ENCODE data around the gene CRIP2. TPM values are rescaled to one million over a fixed set of nuclear protein-coding genes. Genes with fewer than 3 reads are reported as not detected.
A peak's percentile ranks its signal among the peaks of the same experiment; 100 is the strongest.

Gene CRIP2
- 10 to 100 TPM; 51.6 to 58.8 TPM for total RNA-seq
- total RNA-seq = 15.9 to 78.8 reads per million in 2 donors

DNA sequence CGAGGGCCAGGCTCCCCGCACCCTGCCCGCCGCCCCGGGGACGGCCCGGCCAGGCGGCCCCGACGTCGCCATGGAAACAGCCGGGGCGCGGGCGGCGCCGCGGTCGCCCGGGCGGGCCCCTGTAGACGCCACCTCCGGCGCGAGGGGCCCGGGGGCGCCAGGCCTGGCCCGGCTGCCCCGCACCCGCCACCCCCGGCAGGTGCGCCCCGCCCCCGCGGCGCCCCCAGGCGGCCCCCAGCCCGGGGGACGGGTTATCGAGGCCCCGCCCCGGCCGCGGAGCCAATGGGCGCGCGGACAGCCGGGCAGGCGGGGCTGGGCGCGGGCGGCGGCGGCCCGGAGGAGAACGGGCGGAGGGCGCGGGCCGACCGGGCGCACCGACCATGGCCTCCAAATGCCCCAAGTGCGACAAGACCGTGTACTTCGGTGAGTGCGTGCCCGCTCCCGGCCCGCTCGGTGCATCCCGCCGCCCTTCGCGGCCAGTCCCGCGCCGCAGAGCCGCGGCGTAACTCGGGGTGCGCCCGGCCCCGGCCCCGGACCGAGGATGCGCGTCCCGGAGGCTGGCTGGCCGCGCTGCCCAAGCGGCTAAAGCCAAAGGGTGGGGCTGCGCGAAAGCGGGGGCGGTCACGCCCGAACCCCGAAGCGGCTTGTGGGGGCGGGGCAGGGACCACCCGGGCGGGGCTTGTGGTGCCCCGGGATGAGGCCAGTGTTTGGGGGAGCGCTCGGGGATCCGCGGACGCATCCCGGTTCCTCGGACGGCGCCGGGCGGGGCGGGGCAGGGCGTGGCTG, at the start of gene CRIP2:
Gene CRIP2, plus strand, starts transcription at position 339 of the 786 bp plus-strand sequence. Its CDS starts 42 bp downstream, at position 381.
- H3K27me3 Mint-ChIP-seq = no peaks in the 10 kb centered on the region
- no peaks in the 10 kb centered on the region for H3K9me3 ChIP-seq (ENCODE audit: control insufficient read depth, low read length, poor library complexity, severe bottlenecking)
- H3K4me1 Mint-ChIP-seq = peaks cover 7% of the 10 kb centered on the region
- H3K4me3 Mint-ChIP-seq = peak within 1 kb of the TSS; percentile 83
- peaks cover 2% of the 10 kb centered on the region for H3K36me3 Mint-ChIP-seq (ENCODE audit: low read depth)
- ATAC-seq (peak; percentile 52), DNase-seq (peak; percentile 54 to 77 (median 76))
- H3K27ac Mint-ChIP-seq = peak within 1 kb of the TSS; percentile 49

DNA sequence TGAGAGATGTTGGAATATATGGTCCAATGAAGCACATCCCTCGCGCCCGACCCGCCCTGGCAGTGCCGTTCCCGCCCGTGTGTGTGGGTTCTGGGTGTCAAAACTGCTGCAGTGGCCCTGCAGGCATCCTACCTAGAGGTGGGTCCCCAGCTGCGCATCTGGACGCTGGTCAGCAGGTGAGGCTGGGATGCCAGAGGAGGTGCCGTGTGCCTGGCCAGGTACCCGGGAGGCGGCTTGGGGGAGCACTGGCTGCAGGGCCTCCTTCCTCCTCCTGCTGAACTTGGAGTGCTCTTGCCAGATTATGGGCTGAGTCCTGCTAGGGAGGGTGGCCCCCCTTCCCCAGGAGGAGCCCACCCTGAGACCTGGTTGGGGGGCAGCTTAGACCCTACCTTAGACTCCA, 49.8 kb upstream of the CRIP2 start:
- no peak overlapping the region for H3K27ac Mint-ChIP-seq
- DNase-seq (no peak), ATAC-seq (no peak)
- no peak overlapping the region for H3K4me3 Mint-ChIP-seq
- H3K9me3 ChIP-seq (ENCODE audit: control insufficient read depth, low read length, poor library complexity, severe bottlenecking) = no peaks in the 10 kb centered on the region
- H3K27me3 Mint-ChIP-seq = no peaks in the 10 kb centered on the region
- peaks cover 3% of the 10 kb centered on the region for H3K36me3 Mint-ChIP-seq (ENCODE audit: low read depth)
- H3K4me1 Mint-ChIP-seq = peaks cover 23% of the 10 kb centered on the region

GRCh38 chr14:105425823-105426247, 48.8 kb upstream of the CRIP2 start:
- no peaks in the 10 kb centered on the region for H3K27me3 Mint-ChIP-seq
- peaks cover 21% of the 10 kb centered on the region for H3K4me1 Mint-ChIP-seq
- no peaks in the 10 kb centered on the region for H3K9me3 ChIP-seq (ENCODE audit: control insufficient read depth, low read length, poor library complexity, severe bottlenecking)
- H3K27ac Mint-ChIP-seq = no peak overlapping the region
- H3K36me3 Mint-ChIP-seq (ENCODE audit: low read depth) = peaks cover 3% of the 10 kb centered on the region
- no peak for ATAC-seq
- no peak for DNase-seq
- H3K4me3 Mint-ChIP-seq = no peak overlapping the region

GRCh38 chr14:105426416-105427130, 48.0 kb upstream of the CRIP2 start:
- Mint-ChIP-seq H3K27me3 (no peaks in the 10 kb centered on the region), H3K36me3 (ENCODE audit: low read depth) (peaks cover 3% of the 10 kb centered on the region), H3K4me1 (peaks cover 16% of the 10 kb centered on the region), H3K27ac (no peak overlapping the region), H3K4me3 (no peak overlapping the region)
- no peak for DNase-seq
- H3K9me3 ChIP-seq (ENCODE audit: control insufficient read depth, low read length, poor library complexity, severe bottlenecking) = no peaks in the 10 kb centered on the region
- no peak for ATAC-seq

DNA sequence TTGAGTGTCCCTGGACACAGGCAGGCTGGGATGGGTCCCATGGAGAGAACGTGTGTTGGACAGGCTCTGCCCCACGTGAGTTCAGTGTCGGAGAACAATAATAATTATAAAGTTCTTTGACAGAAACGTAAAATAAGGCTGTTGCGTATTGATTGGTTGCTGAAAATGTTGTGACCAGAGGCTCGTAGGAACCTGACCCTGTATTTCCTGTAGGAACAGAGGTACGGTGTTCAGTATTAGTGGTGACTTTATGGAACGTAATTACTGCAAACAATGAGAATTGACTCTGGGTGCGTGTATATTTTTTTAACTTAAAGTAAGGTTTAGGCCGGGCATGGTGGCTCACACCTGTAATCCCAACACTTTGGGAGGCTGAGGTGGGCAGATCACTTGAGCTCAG, 47.2 kb upstream of the CRIP2 start:
- peaks cover 3% of the 10 kb centered on the region for H3K36me3 Mint-ChIP-seq (ENCODE audit: low read depth)
- no peaks in the 10 kb centered on the region for H3K27me3 Mint-ChIP-seq
- no peak for DNase-seq
- no peak for ATAC-seq
- H3K9me3 ChIP-seq (ENCODE audit: control insufficient read depth, low read length, poor library complexity, severe bottlenecking) = no peaks in the 10 kb centered on the region
- no peak overlapping the region for H3K27ac Mint-ChIP-seq
- H3K4me1 Mint-ChIP-seq = peaks cover 9% of the 10 kb centered on the region
- no peak overlapping the region for H3K4me3 Mint-ChIP-seq

- H3K27ac Mint-ChIP-seq = peak overlapping the region; percentile 69
- peaks cover 7% of the 10 kb centered on the region for H3K4me1 Mint-ChIP-seq
- no peak overlapping the region for H3K4me3 Mint-ChIP-seq
- ATAC-seq (no peak), DNase-seq (no peak)
- H3K9me3 ChIP-seq (ENCODE audit: control insufficient read depth, low read length, poor library complexity, severe bottlenecking) = no peaks in the 10 kb centered on the region
- H3K27me3 Mint-ChIP-seq = no peaks in the 10 kb centered on the region
- H3K36me3 Mint-ChIP-seq (ENCODE audit: low read depth) = peaks cover 3% of the 10 kb centered on the region
Measured at GRCh38 chr14:105427936-105428485, 46.6 kb upstream of the CRIP2 start.

DNA sequence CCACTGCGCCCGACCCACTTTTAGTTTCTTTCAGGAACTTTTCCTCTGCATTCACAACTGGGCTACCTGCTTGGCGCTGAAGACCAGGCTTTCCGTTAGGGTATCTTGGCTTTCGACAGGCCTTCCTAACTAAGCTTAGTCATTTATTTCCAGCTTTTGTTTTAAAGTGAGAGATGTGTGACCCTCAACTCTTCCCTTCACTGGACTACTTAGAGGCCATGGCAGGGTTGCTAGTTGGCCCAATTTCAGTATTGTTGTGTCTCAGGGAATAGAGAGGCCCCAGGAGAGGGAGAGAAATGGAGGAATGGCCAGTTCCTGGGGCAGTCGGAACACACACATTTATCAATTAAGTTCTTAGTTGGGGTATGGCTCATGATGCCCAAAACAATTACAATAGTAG, 44.6 kb upstream of the CRIP2 start:
- no peak for DNase-seq
- H3K9me3 ChIP-seq (ENCODE audit: control insufficient read depth, low read length, poor library complexity, severe bottlenecking) = no peaks in the 10 kb centered on the region
- no peak for ATAC-seq
- peaks cover 8% of the 10 kb centered on the region for H3K4me1 Mint-ChIP-seq
- no peak overlapping the region for H3K27ac Mint-ChIP-seq
- H3K36me3 Mint-ChIP-seq (ENCODE audit: low read depth) = peaks cover 3% of the 10 kb centered on the region
- no peaks in the 10 kb centered on the region for H3K27me3 Mint-ChIP-seq
- no peak overlapping the region for H3K4me3 Mint-ChIP-seq

DNA sequence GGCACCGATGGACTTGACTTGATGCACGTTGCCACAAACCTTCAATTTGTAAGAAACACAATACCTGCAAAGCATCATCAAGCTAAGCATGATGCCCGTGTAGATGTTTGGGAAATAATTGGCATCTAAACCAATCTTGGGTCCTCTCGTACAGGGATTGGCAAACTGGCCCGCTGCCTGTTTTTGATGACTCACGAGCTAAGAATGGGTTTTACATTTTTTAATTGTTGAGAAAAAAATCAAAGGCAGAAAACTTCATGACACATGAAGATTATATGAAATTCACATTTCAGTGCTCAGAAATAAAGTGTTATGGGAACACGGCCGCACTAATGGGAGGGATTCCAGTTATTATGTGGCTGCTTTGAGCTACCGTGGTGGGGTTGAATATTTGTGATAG, 44.1 kb upstream of the CRIP2 start:
- no peaks in the 10 kb centered on the region for H3K9me3 ChIP-seq (ENCODE audit: control insufficient read depth, low read length, poor library complexity, severe bottlenecking)
- no peak overlapping the region for H3K27ac Mint-ChIP-seq
- peaks cover 10% of the 10 kb centered on the region for H3K4me1 Mint-ChIP-seq
- H3K36me3 Mint-ChIP-seq (ENCODE audit: low read depth) = peaks cover 3% of the 10 kb centered on the region
- DNase-seq (no peak), ATAC-seq (no peak)
- no peak overlapping the region for H3K4me3 Mint-ChIP-seq
- H3K27me3 Mint-ChIP-seq = no peaks in the 10 kb centered on the region

DNA sequence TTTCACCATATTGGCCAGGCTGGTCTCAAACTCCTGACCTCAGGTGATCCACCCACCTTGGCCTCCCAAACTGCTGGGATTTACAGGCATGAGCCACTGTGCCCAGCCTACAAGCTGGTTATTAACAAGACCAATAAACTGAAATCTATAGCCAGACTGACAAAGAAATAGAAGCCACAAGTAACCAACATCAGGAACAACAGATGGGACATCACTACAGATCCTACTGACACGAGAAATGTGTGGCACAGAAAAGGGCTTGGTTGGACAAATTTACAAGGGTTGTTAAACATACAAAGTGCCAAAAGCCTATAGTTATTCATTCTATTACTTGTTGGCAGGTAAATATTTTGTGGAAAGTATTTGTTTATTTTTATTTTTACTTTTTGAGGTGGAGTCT, 43.4 kb upstream of the CRIP2 start:
- ATAC-seq (no peak), DNase-seq (no peak)
- Mint-ChIP-seq H3K27me3 (no peaks in the 10 kb centered on the region), H3K36me3 (ENCODE audit: low read depth) (peaks cover 3% of the 10 kb centered on the region), H3K4me3 (no peak overlapping the region), H3K4me1 (peaks cover 16% of the 10 kb centered on the region), H3K27ac (no peak overlapping the region)
- no peaks in the 10 kb centered on the region for H3K9me3 ChIP-seq (ENCODE audit: control insufficient read depth, low read length, poor library complexity, severe bottlenecking)

DNA sequence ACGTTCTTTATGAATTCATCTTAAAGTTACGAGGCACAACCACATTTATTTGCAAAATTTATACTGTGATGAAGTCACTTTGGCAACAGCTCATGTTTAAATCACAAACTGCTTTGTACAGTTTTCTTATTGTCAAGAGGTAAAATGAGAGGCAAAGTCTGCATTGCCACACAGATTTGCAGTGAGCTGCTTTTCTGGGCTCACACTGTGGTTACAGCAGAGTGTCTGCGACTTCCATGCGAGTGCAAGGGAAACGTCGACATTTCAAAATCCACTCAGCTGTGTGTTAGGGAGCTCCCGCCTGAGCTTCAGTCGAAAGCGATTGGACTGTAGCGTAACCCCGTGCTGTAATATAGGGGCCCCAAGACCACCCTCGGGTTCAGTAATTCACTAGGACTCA, 42.0 kb upstream of the CRIP2 start:
- H3K27me3 Mint-ChIP-seq = no peaks in the 10 kb centered on the region
- H3K4me1 Mint-ChIP-seq = peaks cover 13% of the 10 kb centered on the region
- H3K9me3 ChIP-seq (ENCODE audit: control insufficient read depth, low read length, poor library complexity, severe bottlenecking) = no peaks in the 10 kb centered on the region
- DNase-seq = no peak
- no peak for ATAC-seq
- no peak overlapping the region for H3K4me3 Mint-ChIP-seq
- no peak overlapping the region for H3K27ac Mint-ChIP-seq
- H3K36me3 Mint-ChIP-seq (ENCODE audit: low read depth) = no peaks in the 10 kb centered on the region

GRCh38 chr14:105433161-105433605, 41.4 kb upstream of the CRIP2 start:
- H3K27ac Mint-ChIP-seq = no peak overlapping the region
- no peaks in the 10 kb centered on the region for H3K27me3 Mint-ChIP-seq
- no peaks in the 10 kb centered on the region for H3K36me3 Mint-ChIP-seq (ENCODE audit: low read depth)
- no peak overlapping the region for H3K4me3 Mint-ChIP-seq
- peaks cover 13% of the 10 kb centered on the region for H3K4me1 Mint-ChIP-seq
- ATAC-seq (no peak), DNase-seq (no peak)
- no peaks in the 10 kb centered on the region for H3K9me3 ChIP-seq (ENCODE audit: control insufficient read depth, low read length, poor library complexity, severe bottlenecking)

DNA sequence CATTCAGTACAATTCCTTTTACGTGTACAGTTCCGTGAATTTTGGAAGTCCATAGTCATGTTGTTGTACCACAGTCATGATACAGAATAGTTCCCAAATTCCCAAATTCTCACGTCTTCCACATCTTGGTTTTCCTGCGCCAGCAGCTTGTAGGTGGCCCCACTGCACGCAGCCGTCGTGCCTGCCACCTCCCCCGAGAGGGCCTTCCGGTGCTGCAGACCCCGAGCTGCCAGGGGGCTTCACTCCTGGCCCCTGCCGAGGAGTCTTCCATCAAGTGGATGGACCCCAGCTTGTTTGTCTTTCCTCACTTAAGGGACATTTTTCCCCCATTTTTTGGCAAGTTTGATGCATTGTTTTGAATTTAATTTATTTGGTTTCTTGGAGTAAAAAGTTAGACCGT, 38.2 kb upstream of the CRIP2 start:
- Mint-ChIP-seq H3K27ac (no peak overlapping the region), H3K4me3 (no peak overlapping the region), H3K27me3 (no peaks in the 10 kb centered on the region), H3K36me3 (ENCODE audit: low read depth) (no peaks in the 10 kb centered on the region), H3K4me1 (peaks cover 13% of the 10 kb centered on the region)
- DNase-seq (no peak), ATAC-seq (no peak)
- H3K9me3 ChIP-seq (ENCODE audit: control insufficient read depth, low read length, poor library complexity, severe bottlenecking) = no peaks in the 10 kb centered on the region

DNA sequence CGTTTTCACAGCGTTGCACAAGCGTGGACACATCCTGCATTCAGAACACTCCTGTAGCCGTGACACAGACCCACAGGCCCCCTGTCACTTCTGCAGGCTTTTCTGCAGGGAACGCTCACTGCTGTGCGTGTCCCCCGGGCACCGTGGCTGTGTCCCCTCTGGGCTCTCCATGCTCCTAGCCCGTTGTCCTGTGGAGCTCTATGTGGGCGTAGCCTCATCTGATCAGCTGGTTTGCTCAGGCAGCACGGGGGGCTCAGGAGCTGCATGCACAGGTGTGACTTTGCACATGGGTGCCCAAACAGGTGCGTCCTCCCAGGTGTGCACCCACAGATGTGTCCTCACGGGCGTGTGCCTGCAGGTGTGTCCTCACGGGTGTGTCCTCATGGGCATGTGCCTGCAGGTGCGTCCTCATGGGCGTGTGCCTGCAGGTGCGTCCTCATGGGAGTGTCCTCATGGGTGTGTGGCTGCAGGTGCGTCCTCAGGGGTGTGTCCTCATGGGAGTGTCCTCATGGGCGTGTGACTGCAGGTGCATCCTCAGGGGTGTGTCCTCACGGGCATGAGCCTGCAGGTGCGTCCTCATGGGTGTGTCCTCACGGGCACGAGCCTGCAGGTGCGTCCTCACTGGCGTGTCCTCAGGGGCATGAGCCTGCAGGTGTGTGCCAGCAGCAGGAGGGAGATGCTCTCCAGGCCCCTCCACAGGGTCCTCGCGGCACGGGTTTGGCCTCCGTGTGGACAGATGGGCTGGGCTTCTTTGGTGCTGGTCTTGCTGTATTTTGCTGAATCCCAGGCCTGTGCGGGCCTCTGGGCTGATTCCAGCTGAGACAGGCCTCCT, 37.5 kb upstream of the CRIP2 start:
- Mint-ChIP-seq H3K27me3 (no peaks in the 10 kb centered on the region), H3K27ac (no peak overlapping the region), H3K36me3 (ENCODE audit: low read depth) (peaks cover 2% of the 10 kb centered on the region), H3K4me3 (no peak overlapping the region), H3K4me1 (peaks cover 15% of the 10 kb centered on the region)
- ATAC-seq = no peak
- no peak for DNase-seq
- no peaks in the 10 kb centered on the region for H3K9me3 ChIP-seq (ENCODE audit: control insufficient read depth, low read length, poor library complexity, severe bottlenecking)
